ENCODE results near the gene GSTM2. TPM values are rescaled to one million over a fixed set of nuclear protein-coding genes. Genes with fewer than 3 reads are reported as not detected.

GSTM2 gene
- total and polyA plus RNA-seq, 12 donors, result 17.2 to 495 (median 63.4) TPM

- peak within 1 kb of the TSS; percentile 12 to 71 (median 38) for H3K4me3 ChIP-seq
- DNase-seq, result peak; percentile 86 to 94 (median 88)
- 0 to 1% (median 0%) methylated on average over 25 to 47 of the region's 47 CpGs for WGBS, 4 donors
- H3K4me1 ChIP-seq (replicated peaks in 1 of 2), result peaks cover 12 to 47% of the 10 kb centered on the region in 2 donors
- peak in 1 of 6 experiments; percentile 0 for TF ChIP-seq CTCF (IDR thresholded peaks at IDR 0.05)
- peak in 1 of 2 donors; percentile 45 for TF ChIP-seq POLR2A (IDR thresholded peaks at IDR 0.05)
- H3K9me3 ChIP-seq (replicated peaks in 1 of 3), result no peaks in the 10 kb centered on the region
- intact Hi-C loops (cut with DNase I), result no loop called here
- H3K36me3 ChIP-seq (replicated peaks in 1 of 2), result no peaks in the 10 kb centered on the region
- no peaks in the 10 kb centered on the region for H3K27me3 ChIP-seq
- peak within 1 kb of the TSS; percentile 61 to 88 (median 66) for H3K27ac ChIP-seq
Observed at GRCh38 chr1:109619576-109620400, 48.1 kb upstream of the GSTM2 start, which contains the start of the genes AMPD2 and GNAT2. TSS of gene AMPD2 (plus strand) at chr1:109619837. CDS start at chr1:109621176, 1,339 bp downstream. TSS of gene GNAT2 (minus strand) at chr1:109619616. CDS start at chr1:109612870, 6,746 bp downstream.

GRCh38 chr1:109620401-109620791 is 47.5 kb upstream of the GSTM2 start:
- intact Hi-C loops (cut with DNase I), result no loop called here
- peak in 5 of 7 donors; percentile 51 to 69 (median 59) for DNase-seq
- Histone ChIP-seq H3K27ac (peak overlapping the region; percentile 61 to 88 (median 66)), H3K4me1 (replicated peaks in 1 of 2) (peaks cover 12 to 50% of the 10 kb centered on the region in 2 donors), H3K36me3 (replicated peaks in 1 of 2) (no peaks in the 10 kb centered on the region), H3K4me3 (peak overlapping the region; percentile 12 to 71 (median 38)), H3K27me3 (no peaks in the 10 kb centered on the region), H3K9me3 (replicated peaks in 1 of 3) (no peaks in the 10 kb centered on the region)
- WGBS, 4 donors, result 0 to 2% (median 1%) methylated on average over 4 to 9 of the region's 9 CpGs
- TF ChIP-seq CTCF (IDR thresholded peaks at IDR 0.05), result no peak
- TF ChIP-seq POLR2A (IDR thresholded peaks at IDR 0.05), result no peak

DNA sequence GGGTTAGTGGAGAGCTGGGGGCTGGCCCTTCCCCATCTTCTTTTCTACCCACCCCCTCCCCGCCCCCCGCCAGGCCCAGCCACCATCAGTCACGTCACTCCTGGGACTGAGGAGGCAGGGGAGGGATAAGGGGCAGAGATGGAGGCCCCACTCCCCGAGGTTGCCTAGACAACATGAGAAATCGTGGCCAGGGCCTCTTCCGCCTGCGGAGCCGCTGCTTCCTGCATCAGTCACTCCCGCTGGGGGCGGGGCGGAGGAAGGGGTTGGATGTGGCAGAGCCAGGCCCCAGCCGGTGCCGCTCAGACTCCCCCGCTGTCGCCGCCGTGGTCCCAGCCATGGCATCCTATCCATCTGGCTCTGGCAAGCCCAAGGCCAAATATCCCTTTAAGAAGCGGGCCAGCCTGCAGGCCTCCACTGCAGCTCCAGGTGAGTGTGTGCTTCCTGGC is 47.0 kb upstream of the GSTM2 start:
- Histone ChIP-seq H3K9me3 (replicated peaks in 1 of 3) (no peaks in the 10 kb centered on the region), H3K36me3 (replicated peaks in 1 of 2) (peaks cover 0 to under 1% of the 10 kb centered on the region in 2 donors), H3K27me3 (no peaks in the 10 kb centered on the region), H3K4me3 (peak overlapping the region in 2 of 4 donors; percentile 40 to 71), H3K27ac (peak overlapping the region; percentile 61 to 88 (median 66)), H3K4me1 (replicated peaks in 1 of 2) (peaks cover 12 to 50% of the 10 kb centered on the region in 2 donors)
- WGBS, 4 donors, result 0 to 2% (median 2%) methylated on average over 11 to 18 of the region's 18 CpGs; no CpG with 5 or more reads in 1 of the 4 donors
- intact Hi-C loops (cut with DNase I), result no loop called here
- peak; percentile 90 to 97 (median 93) for DNase-seq
- TF ChIP-seq CTCF (IDR thresholded peaks at IDR 0.05) (no peak), POLR2A (IDR thresholded peaks at IDR 0.05) (peak; percentile 1 to 34)

DNA sequence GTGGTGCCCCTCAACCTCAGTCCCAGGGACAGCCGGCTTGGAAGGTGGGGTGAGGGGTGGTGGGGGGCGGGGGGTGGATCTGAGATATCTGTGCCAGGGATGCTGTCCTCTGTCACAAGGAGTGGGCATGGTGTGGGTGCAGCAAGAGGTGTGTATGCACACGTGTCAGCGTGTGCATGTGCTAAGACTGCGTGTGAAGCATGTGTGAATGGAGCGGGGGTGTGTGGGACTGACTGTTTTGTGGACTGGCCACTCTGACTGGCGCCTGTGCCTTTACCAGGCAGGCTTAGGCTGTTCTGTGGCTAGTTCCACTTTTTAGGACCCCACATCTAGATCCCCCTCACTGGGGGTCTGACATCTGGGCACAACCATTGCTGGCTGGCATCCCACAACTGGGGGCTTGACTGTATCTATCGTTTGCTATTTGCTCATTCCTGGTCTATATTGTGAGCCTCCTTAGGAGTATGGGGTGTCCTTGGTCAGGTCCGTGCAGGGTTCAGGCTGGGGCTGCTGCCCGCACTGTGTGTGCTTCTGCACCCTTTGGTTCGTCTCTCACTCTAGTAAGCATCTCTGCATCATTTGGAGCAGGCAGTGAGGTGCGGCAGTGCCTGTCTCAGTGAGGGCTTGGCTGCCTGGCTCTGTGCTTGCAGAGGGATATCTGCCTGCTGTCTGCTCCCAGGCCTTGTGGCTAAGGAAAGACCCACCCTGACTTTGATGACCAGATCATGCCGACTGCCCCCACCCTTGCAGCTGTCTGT is 46.3 kb upstream of the GSTM2 start:
- Histone ChIP-seq H3K4me1 (replicated peaks in 1 of 2) (peaks cover 12 to 50% of the 10 kb centered on the region in 2 donors), H3K9me3 (replicated peaks in 1 of 3) (no peaks in the 10 kb centered on the region), H3K27me3 (no peaks in the 10 kb centered on the region), H3K36me3 (replicated peaks in 1 of 2) (peaks cover 0 to 7% of the 10 kb centered on the region in 2 donors), H3K27ac (peak overlapping the region in 2 of 5 donors; percentile 87 to 88), H3K4me3 (peak overlapping the region in 2 of 4 donors; percentile 40 to 71)
- intact Hi-C loops (cut with DNase I), result no loop called here
- WGBS, 4 donors, result 28 to 85% (median 41%) methylated on average over 5 to 13 of the region's 13 CpGs
- DNase-seq, result peak in 2 of 7 donors; percentile 18 to 55
- TF ChIP-seq POLR2A (IDR thresholded peaks at IDR 0.05), result no peak
- TF ChIP-seq CTCF (IDR thresholded peaks at IDR 0.05), result no peak

All from adrenal gland (tissue), 12 donors.